Fibroblast of pulmonary artery (primary cell): ENCODE data around the gene HAGHL.
"Not testable (repeated sequence)": the region's sequence is repeated elsewhere in the genome, so short reads cannot be mapped to it uniquely, and the experiment has no call there.

ENCODE experiments used
- DNase-seq: peaks from one replicate; pipeline ENCODE4 v3.0.0-alpha.2; 2010; ENCODE audit warnings: low read depth
- H3K4me3 ChIP-seq: replicated peaks from 2 replicates; pipeline ENCODE4 v1.5.1; 2011; ENCODE audit warnings: low read depth, mild to moderate bottlenecking, control low read depth, low read length, moderate library complexity
- TF ChIP-seq, protein P1 (sequence below): IDR thresholded peaks from 2 replicates; pipeline ENCODE4 v1.5.1; 2011; ENCODE audit warnings: mild to moderate bottlenecking, control low read depth, low read length, inconsistent platforms; ENCODE audit errors: missing control alignments

HAGHL gene

DNA sequence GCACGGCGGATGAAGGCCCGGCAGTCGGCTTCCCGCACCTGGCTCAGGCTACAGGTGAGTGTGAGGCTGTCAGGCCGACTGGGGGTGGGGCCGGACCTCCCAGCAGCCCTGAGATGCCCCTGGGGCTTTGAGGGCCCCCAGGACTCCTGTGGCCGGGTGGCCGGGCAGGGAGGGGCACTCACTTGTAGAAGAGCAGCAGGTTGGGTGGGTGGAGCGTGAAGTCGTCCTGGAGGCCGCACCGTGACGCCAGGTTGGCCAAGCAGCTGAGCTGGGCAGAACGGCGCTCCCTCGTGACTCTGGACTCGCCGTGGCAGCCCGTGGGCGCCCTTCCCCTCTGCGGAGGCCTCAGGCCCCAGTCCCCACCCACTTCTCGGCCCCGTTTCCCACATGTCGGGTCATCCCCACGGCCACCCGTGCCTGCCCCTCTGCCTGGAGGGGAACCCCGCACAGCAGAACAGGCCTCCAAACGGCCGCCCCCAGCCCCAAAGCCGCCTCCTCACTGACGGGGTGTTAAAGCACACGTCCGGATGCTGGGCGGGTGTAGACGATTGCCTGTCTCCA, 48.4 kb downstream of the HAGHL start:
- TF ChIP-seq, protein P1, sequence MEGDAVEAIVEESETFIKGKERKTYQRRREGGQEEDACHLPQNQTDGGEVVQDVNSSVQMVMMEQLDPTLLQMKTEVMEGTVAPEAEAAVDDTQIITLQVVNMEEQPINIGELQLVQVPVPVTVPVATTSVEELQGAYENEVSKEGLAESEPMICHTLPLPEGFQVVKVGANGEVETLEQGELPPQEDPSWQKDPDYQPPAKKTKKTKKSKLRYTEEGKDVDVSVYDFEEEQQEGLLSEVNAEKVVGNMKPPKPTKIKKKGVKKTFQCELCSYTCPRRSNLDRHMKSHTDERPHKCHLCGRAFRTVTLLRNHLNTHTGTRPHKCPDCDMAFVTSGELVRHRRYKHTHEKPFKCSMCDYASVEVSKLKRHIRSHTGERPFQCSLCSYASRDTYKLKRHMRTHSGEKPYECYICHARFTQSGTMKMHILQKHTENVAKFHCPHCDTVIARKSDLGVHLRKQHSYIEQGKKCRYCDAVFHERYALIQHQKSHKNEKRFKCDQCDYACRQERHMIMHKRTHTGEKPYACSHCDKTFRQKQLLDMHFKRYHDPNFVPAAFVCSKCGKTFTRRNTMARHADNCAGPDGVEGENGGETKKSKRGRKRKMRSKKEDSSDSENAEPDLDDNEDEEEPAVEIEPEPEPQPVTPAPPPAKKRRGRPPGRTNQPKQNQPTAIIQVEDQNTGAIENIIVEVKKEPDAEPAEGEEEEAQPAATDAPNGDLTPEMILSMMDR, result no peak
- no peak for DNase-seq
- no peak overlapping the region for H3K4me3 ChIP-seq

DNA sequence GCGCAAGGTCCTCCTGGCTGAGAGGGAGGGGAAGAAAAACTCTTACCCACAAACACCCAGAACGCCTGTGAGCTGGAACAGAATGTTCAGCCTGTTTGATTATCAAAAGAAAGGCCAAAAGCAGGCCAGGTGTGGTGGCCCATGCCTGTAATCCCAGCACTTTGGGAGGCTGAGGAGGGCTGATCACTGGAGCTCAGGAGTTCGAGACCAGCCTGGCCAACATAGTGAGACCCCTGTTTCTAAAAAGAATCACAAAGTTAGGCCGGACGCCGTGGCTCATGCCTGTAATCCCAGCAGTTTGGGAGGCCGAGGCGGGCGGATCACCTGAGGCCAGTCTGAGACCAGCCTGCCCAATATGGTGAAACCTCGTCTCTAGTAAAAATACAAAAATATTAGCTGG, 49.4 kb downstream of the HAGHL start:
- DNase-seq, H3K4me3 ChIP-seq: not testable (repeated sequence)

DNA sequence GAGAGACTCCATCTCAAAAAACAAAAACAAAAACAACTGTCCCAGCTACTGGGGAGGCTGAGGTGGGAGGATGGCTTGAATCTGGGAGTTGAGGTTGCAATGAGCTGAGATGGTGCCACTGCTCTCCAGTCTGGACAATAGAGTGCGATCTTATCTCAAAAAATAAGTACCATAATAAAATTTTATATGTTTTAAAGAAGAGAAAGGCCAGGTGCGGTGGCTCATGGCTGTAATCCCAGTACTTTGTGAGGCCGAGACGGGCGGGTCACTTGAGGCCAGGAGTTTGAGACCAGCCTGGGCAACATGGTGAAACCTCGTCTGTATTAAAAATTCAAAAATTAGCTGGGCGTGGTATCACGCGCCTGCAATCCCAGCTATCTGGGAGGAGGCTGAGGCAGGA, 49.9 kb downstream of the HAGHL start:
- TF ChIP-seq, protein P1, result no peak
- H3K4me3 ChIP-seq, result no peak overlapping the region
- no peak for DNase-seq

DNA sequence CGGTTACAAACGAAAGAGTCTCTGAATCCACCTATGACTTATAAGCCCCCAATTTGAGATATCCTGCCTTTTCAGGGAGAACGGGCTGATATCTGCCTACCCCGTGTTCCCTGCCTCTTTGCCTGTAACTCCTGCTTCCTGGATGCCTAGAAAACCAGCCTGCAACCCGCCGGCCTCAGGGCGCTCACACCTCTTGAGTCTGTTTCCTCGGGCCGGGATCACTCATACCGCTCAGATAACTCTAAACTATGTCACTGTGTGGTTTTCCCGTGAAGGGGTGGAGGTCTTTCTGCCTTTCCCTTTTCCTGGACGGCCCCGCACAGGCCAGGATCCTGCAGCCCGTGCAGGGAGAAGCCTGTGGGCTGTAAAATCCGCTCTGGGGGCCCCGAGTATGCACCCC, 50.9 kb downstream of the HAGHL start:
- H3K4me3 ChIP-seq, result no peak overlapping the region
- no peak for DNase-seq
- TF ChIP-seq, protein P1, result no peak

DNA sequence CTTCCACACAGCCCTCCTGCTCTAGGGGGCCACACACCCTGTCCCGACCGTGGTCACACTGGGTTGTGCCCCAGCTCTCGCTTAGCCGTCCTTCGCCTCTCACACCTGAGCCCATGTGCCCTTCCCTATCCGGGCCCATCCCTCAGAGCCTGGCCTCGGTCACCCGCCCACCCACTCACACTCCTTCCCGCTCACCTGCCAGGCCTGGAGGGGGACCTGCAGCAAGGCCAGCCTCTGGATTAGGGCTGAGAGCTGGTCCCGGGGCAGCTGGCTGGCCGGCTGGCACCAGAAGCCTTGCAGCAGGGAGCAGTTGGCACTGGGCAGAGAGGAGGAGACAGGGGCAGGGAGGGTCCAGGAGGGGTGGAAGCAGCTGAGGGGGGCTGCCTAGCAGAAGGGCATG, 51.5 kb downstream of the HAGHL start:
- TF ChIP-seq, protein P1, result no peak
- H3K4me3 ChIP-seq, result no peak overlapping the region
- no peak for DNase-seq

DNA sequence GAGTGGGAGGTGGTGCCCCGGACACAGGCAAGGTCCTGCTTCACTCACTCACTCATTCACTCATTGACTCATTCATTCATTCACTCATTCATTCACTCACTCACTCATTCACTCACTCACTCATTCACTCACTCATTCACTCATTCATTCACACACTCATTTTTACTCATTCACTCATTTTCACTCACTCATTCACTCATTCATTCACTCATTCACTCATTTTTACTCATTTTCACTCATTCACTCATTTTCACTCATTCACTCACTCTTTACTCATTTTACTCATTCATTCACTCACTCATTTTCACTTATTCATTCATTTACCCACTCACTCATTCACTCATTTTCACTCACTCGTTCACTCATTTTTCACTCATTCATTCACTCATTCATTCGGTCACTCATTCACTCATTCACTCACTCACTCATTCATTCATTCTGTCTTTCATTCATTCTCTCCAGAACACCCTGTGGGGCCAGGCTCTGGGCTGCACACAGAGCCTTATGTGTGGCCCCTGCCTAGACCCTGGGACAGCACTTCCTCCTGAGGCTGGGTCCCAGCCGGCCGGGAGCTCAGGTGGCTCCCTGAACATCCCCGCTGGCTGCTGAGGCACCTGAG, 52.1 kb downstream of the HAGHL start:
- DNase-seq, result no peak
- no peak overlapping the region for H3K4me3 ChIP-seq
- TF ChIP-seq, protein P1, result no peak
